ENCODE data around the gene CA5A.
"Not testable (repeated sequence)": the region's sequence is repeated elsewhere in the genome, so short reads cannot be mapped to it uniquely, and the experiment has no call there.

CA5A gene

GRCh38 chr16:87861300-87862099, 74.8 kb downstream of the CA5A start:
- DNase-seq: not testable (repeated sequence)

DNA sequence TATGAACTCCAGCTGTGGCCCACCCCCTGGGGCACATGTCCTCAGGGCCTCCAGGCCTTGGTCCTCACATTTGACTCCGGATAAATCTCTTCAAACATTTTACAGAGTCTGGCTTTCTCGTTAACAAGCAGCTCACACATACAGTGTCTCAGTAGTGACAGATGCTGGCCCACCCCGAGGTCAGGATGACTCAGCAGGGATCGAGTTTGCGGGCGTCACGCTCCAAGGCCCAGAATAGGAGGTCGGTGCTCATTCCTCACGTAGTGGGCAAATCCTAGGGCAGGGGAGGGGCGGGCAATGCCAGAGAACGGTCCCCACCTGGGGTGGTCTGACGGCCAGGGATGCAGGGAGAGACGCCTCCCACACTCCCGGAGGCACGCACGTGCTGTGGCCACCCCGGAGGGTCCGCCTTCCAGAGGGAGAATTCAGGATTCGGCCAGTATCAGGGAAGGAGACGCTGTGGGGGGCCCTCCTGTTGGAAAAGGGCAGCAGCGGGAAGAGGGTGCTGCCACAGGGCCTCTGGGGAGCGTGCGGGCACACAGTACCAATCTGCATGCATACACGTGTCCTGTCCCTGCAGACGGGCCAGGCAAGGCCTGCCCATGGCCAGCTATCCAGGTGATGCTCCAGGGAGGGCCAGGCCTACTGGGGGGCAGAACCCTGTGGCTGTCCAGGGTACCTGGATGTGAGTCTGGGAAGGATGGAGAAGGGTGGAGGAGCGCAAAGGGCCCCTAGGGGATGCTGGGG, 75.6 kb downstream of the CA5A start:
- no peak for DNase-seq

DNA sequence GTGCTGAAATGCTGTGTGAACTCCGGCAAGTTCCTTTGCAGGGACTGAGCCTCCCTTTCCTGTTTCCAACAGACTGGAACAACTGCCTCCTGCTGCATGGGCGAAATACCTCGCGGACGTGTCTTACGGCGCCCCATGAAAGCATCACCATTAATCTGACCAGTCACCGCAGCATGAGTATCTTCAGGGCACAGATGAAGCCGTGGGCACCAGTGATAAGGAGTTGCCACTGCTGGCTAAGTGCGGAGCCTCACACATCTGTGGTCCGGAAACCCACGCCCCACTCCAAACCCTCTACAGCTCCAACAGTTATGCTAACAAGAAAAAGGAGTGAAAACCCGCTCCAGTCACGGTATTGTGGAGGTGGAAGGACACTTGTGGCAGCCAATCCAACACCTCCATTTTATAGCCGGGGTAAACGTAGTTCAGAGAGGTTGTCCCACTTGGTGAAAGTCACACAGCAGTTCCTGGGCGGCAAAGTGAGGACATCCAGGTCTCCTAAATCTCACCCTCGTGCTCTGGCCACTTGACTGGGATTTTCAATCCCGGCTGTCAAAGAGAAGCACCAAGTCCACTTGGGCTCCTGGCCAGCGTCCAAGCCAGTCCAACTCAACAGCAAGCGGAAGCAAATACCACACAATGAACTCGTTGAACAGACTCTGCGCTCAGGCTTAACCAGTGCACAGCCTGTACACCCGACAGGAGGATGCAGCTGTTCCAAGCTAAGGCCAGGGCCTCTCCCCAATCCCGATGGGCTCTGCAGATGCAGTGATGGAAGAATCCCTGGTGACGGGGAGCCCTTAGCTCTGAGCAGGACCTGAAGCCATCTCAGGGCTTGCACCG, 78.0 kb downstream of the CA5A start:
- not testable (repeated sequence) for DNase-seq

DNA sequence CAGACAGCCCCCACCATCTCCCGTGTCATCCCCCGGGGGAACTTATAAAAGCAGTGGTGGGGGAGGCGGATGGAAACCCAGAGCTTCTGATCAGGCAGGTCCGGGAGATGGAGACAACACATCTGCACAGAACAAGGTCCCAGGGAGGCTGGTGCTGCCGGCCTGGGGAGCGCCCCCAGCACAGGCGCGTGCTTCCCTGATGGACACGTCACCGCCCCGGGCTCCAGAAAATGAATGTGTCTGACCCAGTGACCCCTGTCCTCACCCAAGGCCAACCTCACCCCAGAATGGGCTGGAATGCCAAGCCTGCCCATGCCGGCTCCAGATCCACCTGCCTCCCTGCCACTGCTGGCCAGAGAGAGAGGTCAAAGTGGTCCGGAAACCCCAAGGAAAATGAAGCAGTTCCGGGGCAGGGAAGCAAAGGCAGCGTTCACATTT, 79.5 kb downstream of the CA5A start:
- DNase-seq: no peak

- DNase-seq: no peak
Measured at GRCh38 chr16:87855852-87856715, 80.2 kb downstream of the CA5A start.

DNA sequence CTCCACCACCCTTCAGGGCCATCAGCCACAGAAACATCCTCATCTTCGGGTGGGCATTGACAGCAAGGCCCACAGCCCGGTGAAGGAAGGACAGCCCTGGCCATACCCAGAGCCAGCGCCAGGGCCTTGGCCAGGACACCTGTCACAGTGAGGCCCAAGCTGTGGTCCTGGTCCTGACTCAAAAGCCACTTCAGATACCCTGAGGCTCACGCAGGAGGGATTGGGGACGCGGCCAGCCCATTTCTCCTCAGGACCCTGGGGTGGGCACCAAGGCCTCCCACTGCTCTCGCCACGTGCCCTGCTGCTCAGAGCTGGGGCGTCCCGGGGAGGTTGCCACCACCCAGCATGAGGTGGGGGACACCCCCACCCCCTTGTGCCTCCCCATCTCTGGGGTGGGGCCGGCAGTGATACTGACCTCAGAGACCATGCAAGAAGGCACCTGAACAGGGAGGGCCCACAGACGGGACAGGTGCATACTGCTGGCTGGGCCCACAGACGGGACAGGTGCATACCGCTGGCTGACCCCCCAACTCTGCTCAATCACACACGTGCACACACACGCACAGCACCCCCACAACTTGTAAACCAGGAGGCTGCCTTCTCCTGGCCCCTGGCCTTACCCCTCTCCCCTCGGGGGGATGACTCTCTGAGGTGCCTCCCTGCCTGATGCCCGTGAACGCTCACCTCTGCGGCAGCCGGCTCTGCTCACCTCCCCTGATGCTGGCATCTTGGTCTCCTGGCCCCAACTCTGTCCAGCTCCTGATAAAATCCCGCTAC, 81.2 kb downstream of the CA5A start:
- DNase-seq: no peak

DNA sequence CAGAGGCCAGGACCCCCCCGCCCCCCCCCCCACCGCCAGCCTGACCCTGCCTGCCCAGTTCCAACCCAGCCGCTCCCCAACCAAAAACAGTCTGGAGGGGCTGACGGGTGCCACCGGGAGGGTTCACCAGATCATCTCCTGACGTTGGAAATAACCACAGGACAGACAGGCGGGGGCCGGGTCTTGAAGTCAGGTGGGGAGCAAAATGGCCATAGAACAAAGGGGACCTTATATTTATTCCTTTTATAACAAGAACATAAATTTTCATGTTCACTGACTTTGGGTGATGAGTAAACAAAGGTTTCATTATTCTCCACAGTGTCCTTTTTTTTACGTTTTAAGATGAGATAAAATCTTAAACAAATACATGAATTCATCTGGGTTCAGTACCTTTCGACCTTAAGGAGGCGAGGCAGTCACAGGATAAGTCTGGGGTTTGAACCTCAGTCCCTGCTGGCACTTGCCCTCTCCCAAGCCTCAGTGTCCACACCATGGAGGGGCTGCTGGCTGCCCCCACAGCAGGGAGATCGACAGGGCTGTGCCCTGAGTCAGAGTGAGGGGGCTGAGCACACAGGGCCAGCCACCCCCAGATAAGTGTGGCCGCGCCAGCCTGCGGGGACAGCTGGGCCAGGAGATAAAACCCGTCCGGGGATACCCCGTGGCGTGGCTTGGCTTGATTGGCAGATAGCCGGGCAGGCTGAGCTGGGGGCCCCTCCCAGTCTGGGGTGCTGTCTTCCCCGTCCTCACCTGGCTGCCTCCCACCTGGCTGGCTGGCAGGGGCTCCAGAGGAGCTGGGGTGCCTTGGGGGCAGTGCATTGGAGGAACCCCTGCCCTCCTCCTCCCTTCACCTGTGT, 82.0 kb downstream of the CA5A start:
- no peak for DNase-seq

GRCh38 chr16:87853411-87854052, 82.8 kb downstream of the CA5A start:
- no peak for DNase-seq

DNA sequence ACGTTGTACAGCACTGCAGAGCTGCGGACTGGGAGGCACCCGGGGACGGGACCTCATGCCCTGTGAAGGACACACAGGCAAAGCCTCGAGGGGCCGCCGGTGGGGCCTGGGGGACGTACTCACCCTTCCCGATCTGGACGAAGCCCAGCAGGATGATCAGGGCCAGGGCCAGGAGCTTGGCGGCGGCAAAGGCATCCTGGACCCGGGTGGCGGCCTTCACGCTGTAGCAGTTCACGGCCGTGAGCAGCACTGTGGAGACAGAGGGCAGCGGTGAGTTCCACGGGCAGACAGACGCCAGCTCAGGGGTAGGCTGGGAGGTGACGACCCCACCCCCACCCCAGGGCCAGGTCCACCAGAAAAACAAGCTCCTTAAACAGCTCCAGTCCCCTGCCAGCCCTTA, 84.7 kb downstream of the CA5A start:
- no peak for DNase-seq

GRCh38 chr16:87851141-87851587, 85.2 kb downstream of the CA5A start:
- no peak for DNase-seq

- no peak for DNase-seq
Measured at GRCh38 chr16:87850009-87851006, 86.0 kb downstream of the CA5A start.

DNA sequence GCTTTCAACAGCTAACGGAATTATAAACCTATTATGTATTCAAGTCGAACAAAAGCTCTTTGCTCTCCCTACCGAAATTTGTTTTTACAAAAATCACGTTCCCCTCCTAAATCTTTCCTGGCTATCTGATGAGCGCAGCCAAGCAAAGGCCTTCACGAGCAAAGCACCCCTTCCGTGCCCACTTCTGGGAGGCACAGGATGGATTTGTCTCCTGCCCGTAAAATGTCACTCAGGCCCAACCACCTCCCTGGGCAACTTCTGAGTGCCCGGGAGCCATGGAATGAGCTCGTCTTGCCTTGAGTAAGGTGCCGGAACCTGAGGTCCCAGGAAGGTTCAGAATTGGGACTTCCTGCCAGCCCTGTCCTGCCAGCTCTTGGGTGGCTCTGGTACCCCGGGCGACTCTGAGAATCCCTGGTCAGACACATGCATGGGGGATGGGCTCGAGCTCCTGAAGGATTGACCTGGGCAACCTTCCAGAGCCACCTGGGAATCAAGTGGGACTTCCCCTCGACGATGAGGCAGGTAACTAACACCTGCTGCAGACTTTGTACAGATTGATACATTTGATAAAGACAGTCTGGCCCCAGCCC, 86.8 kb downstream of the CA5A start:
- no peak for DNase-seq

- DNase-seq: no peak
Measured at GRCh38 chr16:87848676-87849345, 87.5 kb downstream of the CA5A start.

DNA sequence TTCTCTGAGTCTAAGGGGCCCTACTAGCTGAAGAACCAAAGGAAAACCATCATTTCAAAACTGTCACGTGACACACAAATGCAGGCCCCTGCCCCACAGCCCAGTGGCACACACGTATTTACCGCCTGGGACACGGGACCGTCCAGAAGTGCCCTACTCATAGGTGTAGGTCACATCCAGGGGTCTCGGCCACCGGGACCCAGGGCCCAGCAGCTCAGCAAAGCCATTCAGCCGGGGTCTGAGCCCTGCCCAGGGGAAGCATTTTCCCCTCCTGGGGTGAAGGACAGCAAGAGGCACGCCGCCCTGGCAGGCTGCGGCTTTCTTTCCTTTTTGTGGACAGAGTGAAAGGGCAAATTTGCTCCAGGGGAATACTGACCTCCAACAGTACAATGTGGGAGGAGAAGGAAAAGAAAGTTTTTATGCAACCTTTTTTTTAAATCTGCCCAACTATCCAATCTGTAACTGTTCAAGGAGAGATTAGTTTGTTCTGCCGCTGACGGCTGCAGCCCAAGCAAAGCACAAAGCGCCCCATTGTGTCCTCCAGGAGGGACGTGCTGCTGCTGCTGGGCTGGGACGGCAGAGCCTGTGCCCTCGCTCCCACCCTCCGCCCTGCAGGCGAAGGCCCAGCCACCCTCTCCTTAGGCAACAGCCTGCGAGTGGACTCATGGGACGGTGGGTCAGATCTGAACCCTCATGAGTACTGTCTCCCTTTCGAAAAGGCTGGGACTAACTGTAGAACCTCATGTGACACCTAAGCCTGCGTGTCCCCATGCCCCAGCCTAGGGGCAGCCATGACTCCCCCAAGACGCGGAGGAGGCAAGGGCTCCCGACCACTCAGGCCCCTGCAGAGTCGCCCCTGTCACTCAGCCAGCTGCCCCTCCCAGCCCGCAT, 88.3 kb downstream of the CA5A start:
- no peak for DNase-seq

DNA sequence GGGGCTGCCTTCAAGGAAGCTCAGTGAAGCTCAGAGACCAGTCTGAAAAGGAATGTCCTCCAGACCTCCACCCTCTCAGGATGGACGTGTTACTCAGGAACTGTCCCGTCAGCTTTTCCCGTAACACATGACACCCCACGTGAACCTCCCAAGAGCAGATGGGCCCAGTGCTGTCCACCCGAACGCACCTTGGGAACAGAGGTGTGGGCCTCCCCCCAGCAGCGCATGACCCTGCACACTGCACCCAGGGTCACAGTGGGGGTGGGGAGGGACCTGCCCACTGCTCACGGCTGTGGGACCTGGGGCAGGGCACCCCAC, 88.9 kb downstream of the CA5A start:
- DNase-seq: no peak

DNA sequence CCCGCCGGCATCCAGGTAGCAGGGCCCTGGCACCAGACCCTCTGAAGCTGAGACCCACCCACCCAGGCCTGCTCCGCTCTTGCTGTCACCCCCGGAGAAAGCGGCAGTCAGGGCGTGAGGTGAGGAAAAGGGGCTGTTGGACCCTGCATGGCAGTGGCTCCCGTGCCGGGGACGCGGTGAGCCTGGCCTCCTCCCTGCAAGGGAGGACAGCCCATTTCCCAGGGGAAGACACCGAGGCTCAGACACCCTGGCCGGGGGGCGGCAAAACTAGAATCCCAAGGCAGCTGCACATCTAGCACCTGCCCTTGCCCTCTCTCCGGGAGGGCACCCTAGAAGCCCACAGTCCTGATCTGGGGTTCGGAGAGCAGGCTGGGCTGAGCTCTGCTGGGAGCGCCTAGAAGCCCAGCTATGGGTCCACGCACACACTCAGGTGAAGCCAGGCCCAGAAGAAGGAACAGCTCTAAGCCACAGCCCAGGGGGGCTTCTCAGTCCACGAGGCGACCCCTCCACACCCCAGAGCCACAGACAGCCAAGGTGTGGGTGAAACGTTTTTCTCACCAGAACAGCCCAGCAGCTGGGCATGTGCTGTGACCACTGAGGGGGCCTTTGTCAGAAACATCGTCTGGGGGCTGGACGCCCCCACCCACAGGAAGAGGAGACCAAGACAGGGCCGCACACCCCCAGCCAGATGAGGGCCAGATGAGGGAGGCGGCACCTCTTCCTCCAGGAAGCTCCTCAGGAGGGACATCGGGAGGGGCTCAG, 89.4 kb downstream of the CA5A start:
- no peak for DNase-seq

All from NCI-H1417 treated with DMSO at 0.1 percent for 48 hours (cell line).